Small intestine (tissue), 7 donors: ENCODE results near the gene UNC13A. TPM values are rescaled to one million over a fixed set of nuclear protein-coding genes. Genes with fewer than 3 reads are reported as not detected.
"Not testable (repeated sequence)": the region's sequence is repeated elsewhere in the genome, so short reads cannot be mapped to it uniquely, and the experiment has no call there.

ENCODE experiments used
- DNase-seq, 2 donors: peaks; one replicate each; pipeline versions ENCODE4 v3.0.0 to v3.0.0-alpha.2; 2013
- FAIRE-seq: peaks from 2 replicates; lab custom pipeline; 2012; peaks lifted over from hg19 to GRCh38; lab: Jason Lieb, UNC
- H3K27ac ChIP-seq, 3 donors: one replicate each; pipeline ENCODE4 v1.5.1; 2013; ENCODE audit warnings: low read length in 2 of 3, mild to moderate bottlenecking in 2 of 3, control low read depth in 1 of 3, inconsistent platforms in 1 of 3, low read depth in 1 of 3, moderate library complexity in 1 of 3
- H3K27me3 ChIP-seq, 3 donors: one replicate each; pipeline ENCODE4 v1.6.1; 2013; ENCODE audit warnings: low read length in 3 of 3, inconsistent platforms in 1 of 3; ENCODE audit not compliant: control insufficient read depth in 3 of 3, insufficient read depth in 3 of 3
- H3K36me3 ChIP-seq, 3 donors: one replicate each; pipeline ENCODE4 v1.6.1; 2013; ENCODE audit warnings: low read length in 3 of 3, inconsistent platforms in 1 of 3, low read depth in 1 of 3, mild to moderate bottlenecking in 1 of 3, moderate library complexity in 1 of 3; ENCODE audit not compliant: control insufficient read depth in 3 of 3, insufficient read depth in 2 of 3
- H3K4me1 ChIP-seq, 3 donors: one replicate each; pipeline ENCODE4 v1.6.1; 2013; ENCODE audit warnings: low read length in 2 of 3, inconsistent platforms in 1 of 3, low read depth in 1 of 3, mild to moderate bottlenecking in 1 of 3, moderate library complexity in 1 of 3; ENCODE audit not compliant: control insufficient read depth in 3 of 3, insufficient read depth in 2 of 3
- H3K4me3 ChIP-seq, 3 donors: one replicate each; pipeline ENCODE4 v1.5.1; 2013; ENCODE audit warnings: low read length in 3 of 3, control low read depth in 1 of 3, inconsistent platforms in 1 of 3, low read depth in 1 of 3, mild to moderate bottlenecking in 1 of 3, moderate library complexity in 1 of 3
- H3K9me3 ChIP-seq, 2 donors: one replicate each; pipeline ENCODE4 v1.6.1; 2013; ENCODE audit warnings: low read depth in 1 of 2, low read length in 1 of 2; ENCODE audit not compliant: control insufficient read depth in 2 of 2, insufficient read depth in 1 of 2
- WGBS, 3 donors: extraction: QIAGEN DNeasy Blood & Tissue Kit; methylation state at CpG; one replicate each; pipeline ENCODE4 v1.1.7; 2013; 5-methylcytosine and 5-hydroxymethylcytosine counted together
- polyA plus RNA-seq, 4 donors: library from polyadenylated mRNA; stranded (reverse) in 3 of 4; unstranded in 1 of 4; fragments of 200-250 nt in 3 of 4; fragments of 120-200 nt in 1 of 4; gene quantifications; one replicate each; pipeline versions ENCODE4 v1.2.1 to v1.2.3, GENCODE V29; 2013
- donor health status: healthy with polysubstance abuse.
- donor health status: control.
- donor health status: control.
- donor health status: Bipolar disorder and iron deficiency.
- donor health status: healthy.

The UNC13A gene
- polyA plus RNA-seq, 4 donors: 0.78 to 1.1 TPM; not detected in 2

GRCh38 chr19:17554968-17555479, 133.1 kb downstream of the UNC13A start:
- H3K4me3 ChIP-seq: peak overlapping the region in 1 of 3 donors; percentile 32
- H3K36me3 ChIP-seq: peaks cover 0 to 22% (median 4%) of the 10 kb centered on the region in 3 donors
- no peak for FAIRE-seq
- no peaks in the 10 kb centered on the region for H3K27me3 ChIP-seq
- 9 to 15% (median 11%) methylated on average over 19 of the region's 19 CpGs for WGBS, 3 donors
- H3K9me3 ChIP-seq: no peaks in the 10 kb centered on the region
- no peak for DNase-seq
- H3K27ac ChIP-seq: peak overlapping the region in 2 of 3 donors; percentile 13 to 41
- peaks cover 0 to 8% (median 7%) of the 10 kb centered on the region in 3 donors for H3K4me1 ChIP-seq

- Histone ChIP-seq H3K27ac (peak overlapping the region in 1 of 3 donors; percentile 18), H3K36me3 (peaks cover 0 to 6% (median 0%) of the 10 kb centered on the region in 3 donors), H3K4me3 (no peak overlapping the region), H3K27me3 (no peaks in the 10 kb centered on the region), H3K9me3 (no peaks in the 10 kb centered on the region), H3K4me1 (peaks cover 0 to 7% (median 4%) of the 10 kb centered on the region in 3 donors)
- WGBS, 3 donors: 35 to 70% (median 61%) methylated on average over 7 of the region's 7 CpGs
- FAIRE-seq (no peak), DNase-seq (peak in 1 of 2 donors; percentile 46)
Measured at GRCh38 chr19:17553256-17553655, 134.9 kb downstream of the UNC13A start.

- not testable (repeated sequence) for H3K36me3 ChIP-seq, FAIRE-seq, H3K4me1 ChIP-seq, H3K9me3 ChIP-seq, H3K27ac ChIP-seq, H3K27me3 ChIP-seq, DNase-seq, H3K4me3 ChIP-seq
- WGBS, 3 donors: 94 to 97% (median 94%) methylated on average over 4 of the region's 4 CpGs
Measured at GRCh38 chr19:17552735-17553134, 135.4 kb downstream of the UNC13A start.

Other genes with a start within 250 kb of the UNC13A start
- gene TMEM221, start 239.7 kb downstream of the UNC13A start, polyA plus RNA-seq: under 1 TPM in 2 of 4 donors, not detected in 2; 0.07 to 0.43 TPM
- not detected for gene NXNL1, start 227.4 kb downstream of the UNC13A start, polyA plus RNA-seq
- gene SLC27A1, start 217.8 kb downstream of the UNC13A start, polyA plus RNA-seq: 1 to 10 TPM in 3 of 4 donors, under 1 TPM in 1; 0.22 to 5.5 (median 3.1) TPM
- 100 to 1,000 TPM in 2 of 4 donors, 10 to 100 TPM in 2; 87.3 to 116 (median 105) TPM for gene PGLS, start 176.7 kb downstream of the UNC13A start, polyA plus RNA-seq
- 10 to 100 TPM; 21.0 to 49.1 (median 31.6) TPM for gene COLGALT1, start 132.7 kb downstream of the UNC13A start, polyA plus RNA-seq
- gene MAP1S, start 31.1 kb upstream of the UNC13A start, polyA plus RNA-seq: 10 to 100 TPM; 18.0 to 26.4 (median 21.9) TPM
- gene FCHO1, start 63.1 kb upstream of the UNC13A start, polyA plus RNA-seq: 1 to 10 TPM; 1.4 to 3.1 (median 2.2) TPM
- gene B3GNT3, start 106.8 kb upstream of the UNC13A start, polyA plus RNA-seq: 10 to 100 TPM; 32.0 to 86.5 (median 41.2) TPM
- 1 to 10 TPM in 1 of 4 donors, under 1 TPM in 1, not detected in 2; 0.13 to 1.4 TPM for gene INSL3, start 133.2 kb upstream of the UNC13A start, polyA plus RNA-seq
- 1 to 10 TPM in 3 of 4 donors, under 1 TPM in 1; 0.67 to 6.8 (median 2.5) TPM for gene JAK3, start 159.6 kb upstream of the UNC13A start, polyA plus RNA-seq
- 1,000 to 10,000 TPM; 1,464 to 3,671 (median 2,102) TPM for gene RPL18A, start 171.6 kb upstream of the UNC13A start, polyA plus RNA-seq
- under 1 TPM in 3 of 4 donors, not detected in 1; 0.01 to 0.27 (median 0.01) TPM for gene SLC5A5, start 183.6 kb upstream of the UNC13A start, polyA plus RNA-seq
- 100 to 1,000 TPM in 1 of 4 donors, 10 to 100 TPM in 3; 42.2 to 111 (median 67.7) TPM for gene CCDC124, start 244.7 kb upstream of the UNC13A start, polyA plus RNA-seq